GM21576 (cell line): ENCODE measurements around the gene CNNM2.

Experiments
- ATAC-seq: cut with Tn5 transposase; IDR thresholded peaks from one replicate; pipeline ENCODE4 v1.9.1; 2021; ENCODE audit warnings: mild to moderate bottlenecking, moderate library complexity; ENCODE audit not compliant: unreplicated experiment

Gene CNNM2

DNA sequence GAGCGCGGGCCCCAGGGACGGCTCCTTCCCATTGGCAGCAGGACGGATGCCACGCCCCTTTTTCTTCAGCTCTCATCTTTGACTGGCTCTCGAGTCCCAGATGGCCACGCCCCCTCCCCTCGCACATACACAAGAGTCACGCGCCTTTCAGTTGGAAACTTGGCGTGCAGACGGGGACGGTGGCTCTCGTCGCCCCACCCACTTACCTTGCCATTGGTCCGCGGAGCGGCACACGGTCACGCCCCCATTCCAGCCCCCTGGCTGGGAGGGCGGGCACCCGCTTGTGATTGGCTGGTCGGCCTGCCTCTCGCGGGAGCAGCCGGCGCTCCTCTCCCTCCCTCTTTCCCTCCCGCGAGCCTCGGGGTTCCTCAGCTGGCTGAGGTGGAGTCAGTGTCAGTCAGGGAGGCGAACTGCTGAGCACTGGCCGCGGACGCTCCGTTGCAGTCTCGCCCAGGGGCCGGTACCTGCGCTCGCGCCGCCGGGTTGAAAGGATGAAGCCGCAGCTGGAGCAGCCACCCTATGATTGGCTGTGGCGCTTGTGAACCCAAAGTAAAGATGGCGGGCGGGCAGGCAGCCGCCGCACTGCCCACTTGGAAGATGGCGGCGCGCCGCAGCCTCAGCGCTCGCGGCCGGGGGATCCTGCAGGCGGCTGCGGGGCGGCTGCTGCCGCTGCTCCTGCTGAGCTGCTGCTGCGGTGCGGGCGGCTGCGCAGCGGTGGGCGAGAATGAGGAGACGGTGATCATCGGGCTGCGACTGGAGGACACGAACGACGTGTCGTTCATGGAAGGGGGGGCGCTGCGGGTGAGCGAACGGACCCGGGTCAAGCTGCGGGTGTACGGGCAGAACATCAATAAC lies at the start of gene CNNM2:
Gene CNNM2, plus strand, starts transcription at position 333 of the 855 bp plus-strand sequence. Its CDS starts 187 bp downstream, at position 520.
- peak; percentile 87 for ATAC-seq

DNA sequence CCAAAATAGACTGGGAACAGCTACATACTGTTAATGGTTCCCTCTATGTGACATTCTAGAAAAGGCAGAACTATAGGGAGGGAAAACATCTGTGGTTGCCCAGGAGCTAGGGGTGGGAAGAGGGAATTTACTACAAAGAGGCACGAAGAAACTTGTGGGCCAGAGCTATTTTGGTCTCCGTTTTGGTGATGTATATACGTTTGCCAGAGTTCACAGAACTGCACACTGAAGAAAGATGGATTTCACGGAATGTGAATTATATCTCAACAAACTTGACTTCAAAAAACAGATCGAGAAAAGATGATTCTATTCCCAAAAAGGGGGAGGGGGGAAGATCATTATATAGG lies 49.2 kb upstream of the CNNM2 start:
- ATAC-seq = no peak

DNA sequence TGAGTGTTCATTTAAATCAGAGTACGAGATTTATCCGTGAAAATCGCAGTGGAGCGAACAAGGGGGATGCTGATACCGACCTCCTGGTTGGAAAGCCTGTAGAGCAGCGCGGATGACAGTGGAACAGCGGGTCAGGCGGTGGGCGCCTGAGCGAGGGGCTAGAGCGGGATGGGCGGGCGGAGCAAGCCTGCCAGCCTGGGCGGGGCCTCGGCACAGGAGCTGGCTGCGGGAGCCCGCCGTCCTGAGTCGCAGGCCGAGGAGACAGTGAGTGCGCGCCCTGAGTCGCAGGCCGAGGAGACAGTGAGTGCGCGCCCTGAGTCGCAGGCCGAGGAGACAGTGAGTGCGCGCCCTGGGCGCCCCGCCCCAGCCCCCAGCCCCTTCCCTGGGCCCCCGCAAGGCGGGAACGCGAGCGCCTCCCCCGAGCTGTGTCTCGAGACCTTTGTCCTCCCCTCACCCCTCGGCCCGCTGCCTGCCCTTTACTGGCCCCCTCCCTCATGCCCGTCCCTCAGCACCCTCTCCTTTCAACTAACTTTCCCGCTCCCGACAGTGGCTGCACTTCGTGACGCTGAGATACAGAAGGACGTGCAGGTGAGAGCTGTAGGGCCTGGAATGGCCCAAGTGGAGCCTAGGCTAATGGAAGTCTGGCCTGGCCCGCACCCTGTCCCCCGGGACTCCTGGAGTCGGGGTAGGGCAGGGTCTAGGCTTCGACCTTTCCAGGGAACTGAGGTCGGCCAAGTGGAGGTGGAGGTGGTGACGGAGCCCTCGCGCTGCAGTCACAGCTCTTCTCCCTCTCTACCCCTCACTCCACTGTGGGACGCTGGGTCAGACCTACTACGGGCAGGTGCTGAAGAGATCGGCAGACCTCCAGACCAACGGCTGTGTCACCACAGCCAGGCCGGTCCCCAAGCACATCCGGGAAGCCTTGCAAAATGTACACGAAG lies 48.6 kb upstream of the CNNM2 start, which contains the start of gene AS3MT:
Gene AS3MT, plus strand, starts transcription at position 213 of the 941 bp plus-strand sequence. Its CDS starts 123 bp downstream, at position 336.
- ATAC-seq = no peak

DNA sequence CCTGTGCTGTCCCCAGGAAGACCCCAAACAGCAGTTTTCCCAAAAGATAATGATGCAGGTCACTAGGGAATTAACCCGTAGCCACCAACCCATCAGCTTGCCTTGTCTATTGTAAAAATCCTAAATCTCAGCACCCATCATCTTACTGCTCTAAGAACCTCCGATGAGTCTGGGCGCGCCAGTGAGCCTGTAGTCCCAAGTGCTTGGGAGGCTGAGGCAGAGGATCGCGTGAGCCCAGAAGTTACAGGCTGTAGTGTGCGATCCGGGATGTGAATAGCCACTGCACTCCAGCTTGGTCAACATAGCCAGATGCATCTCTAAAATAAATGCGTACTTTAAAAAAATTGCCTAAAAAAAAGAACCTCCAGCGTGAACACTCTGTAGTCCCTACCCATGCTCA lies 47.9 kb upstream of the CNNM2 start:
- ATAC-seq = no peak

DNA sequence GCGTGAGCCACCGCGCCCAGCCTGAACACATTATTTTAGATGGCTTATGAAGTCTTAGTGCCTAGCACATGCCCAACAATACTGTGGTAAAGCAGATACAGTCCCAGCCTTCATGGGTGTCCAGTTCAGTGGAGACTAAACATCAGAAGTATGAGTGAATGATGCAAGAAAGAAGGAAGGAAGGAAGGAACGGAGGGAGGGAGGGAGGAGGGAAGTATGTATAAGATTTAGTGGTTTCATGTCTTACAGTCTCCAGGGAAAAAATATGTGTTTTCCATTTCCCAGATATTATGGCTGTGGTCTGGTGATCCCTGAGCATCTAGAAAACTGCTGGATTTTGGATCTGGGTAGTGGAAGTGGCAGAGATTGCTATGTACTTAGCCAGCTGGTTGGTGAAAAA lies 45.9 kb upstream of the CNNM2 start:
- ATAC-seq = no peak

DNA sequence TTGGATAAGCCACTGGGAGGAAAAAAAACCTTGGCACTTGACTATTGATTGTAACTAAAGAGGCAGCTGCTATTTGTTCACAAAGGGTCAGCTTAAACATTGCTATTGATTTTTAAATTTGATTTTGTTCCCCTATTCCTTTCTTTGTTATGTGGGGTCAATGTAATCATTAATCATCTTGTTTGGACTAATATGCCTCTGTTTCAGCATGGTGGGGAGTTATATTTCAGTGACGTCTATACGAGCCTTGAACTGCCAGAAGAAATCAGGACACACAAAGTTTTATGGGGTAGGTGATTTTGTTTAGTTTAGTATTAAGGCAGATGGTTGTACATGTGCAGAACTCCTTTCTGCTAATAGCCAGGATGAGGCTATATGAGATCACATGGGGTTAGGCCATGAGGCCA lies 41.3 kb upstream of the CNNM2 start:
- no peak for ATAC-seq

DNA sequence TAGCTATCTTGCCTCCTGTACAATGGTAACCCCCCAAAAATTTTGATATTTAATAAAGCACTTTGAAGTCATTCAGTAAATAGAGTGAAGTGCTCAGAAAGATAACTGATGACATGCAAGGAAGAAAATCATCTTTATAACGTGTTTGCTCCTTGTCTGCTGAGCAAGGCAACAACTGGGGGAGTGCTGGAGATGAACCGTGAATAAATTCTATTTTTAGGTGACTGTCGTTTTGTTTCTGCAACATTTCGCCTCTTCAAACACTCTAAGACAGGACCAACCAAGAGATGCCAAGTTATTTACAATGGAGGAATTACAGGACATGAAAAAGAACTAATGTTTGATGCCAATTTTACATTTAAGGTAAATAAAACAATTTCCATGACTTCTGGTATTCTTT lies 39.5 kb upstream of the CNNM2 start:
- ATAC-seq = no peak

DNA sequence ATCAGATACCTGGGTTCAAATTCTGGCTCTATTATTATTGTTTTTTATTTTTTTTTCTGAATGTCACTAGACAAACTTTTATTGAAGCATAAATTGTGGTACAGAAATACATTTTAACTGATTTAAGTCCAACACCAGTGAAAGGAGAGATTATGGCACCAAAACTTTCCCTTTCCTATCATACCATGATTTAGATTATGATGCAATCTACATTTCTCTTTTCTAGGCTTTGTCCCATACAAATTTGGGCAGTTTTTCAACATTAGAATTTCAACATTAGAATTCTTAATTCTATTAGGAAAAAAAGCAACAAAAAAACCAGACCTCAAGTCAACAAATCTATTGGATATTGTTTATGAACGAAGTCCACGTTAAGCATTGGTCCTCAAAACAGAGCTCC lies 37.8 kb upstream of the CNNM2 start:
- no peak for ATAC-seq

DNA sequence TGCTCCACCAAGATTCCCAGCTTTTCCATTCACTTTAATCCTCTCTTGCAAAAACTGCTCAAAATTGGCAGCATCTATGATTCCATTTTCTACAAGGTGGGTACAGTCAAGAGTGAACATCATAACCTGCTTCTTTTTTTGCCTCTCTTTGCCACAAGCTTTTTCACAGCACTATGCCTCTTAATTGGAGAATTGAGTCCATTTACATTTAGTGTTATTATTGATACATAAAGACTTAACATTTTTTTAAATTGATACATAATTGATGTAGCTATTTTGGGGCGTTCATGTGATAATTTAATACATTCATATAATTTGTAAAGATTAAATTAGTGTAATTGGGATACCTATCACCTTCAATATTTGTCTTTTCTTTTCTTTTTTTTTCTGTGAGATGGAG lies 30.0 kb upstream of the CNNM2 start:
- no peak for ATAC-seq

DNA sequence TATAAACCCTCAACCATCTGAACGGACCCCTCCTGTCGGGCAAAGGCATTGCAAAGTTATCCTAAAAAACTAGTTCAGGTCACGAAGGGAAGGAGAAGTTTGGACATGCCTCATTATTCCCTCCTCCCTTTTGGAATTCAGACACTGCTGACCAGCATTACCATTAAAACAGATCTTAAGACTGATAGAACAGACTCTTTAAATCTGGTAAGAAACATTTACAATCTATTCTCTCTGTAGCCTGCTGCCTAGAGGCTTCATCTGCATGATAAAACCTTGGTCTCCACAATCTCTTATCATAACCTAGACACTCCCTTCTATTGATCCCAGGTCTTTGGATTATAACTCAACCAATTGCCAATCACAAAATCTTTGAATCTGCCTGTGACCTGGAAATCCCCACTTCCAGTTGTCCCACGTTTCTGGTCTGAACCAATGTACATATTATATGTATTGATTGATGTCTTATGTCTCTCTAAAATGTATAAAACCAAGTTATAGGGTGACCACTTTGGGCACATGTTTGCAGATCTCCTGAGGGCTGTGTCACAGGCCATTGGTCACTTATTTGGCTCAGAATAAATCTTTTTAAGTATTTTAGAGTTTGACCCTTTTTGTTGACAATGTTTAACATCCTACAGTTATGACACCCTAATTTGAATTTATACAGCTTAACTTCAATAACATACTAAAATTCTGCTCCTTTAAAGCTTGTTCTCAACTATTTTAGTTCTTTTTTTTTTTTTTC lies 23.5 kb upstream of the CNNM2 start:
- ATAC-seq = no peak

DNA sequence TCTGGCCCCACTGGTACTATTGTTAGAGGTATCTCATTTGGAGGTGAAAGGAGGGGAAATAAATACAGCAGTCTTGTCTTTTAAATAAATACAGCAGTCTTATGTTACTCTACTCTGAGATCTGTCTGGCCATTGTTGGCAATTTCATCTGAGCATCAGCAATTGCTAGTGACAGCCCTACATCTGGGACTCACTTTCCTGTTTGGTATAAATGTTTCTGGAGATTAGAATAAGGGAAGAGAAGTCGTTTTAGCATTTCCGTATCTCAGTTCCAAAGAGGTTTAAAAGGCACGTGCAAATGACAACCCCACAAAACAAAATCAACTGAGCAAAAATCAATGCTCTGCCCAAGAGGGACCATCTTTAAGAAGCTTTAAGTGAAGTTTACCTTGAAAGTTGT lies 18.1 kb upstream of the CNNM2 start:
- no peak for ATAC-seq

DNA sequence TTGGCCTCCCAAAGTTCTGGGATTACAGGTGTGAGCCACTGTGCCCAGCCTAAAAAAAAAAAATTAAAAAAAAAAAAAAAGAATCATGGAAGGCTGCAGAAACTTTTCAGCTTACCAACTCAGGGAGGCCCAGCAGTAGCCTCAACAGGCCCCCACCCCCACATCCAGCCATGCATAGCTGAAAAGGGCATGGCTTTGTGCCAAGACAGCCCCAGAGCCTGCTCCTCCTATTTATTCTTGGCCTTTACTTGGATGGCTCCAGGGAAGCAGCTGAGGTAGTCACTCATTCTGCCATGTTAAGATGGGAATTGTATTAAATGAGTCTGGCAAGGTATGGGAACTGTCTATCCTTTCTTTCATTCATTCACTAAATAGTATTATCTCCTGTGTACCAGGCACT lies 13.7 kb upstream of the CNNM2 start:
- ATAC-seq = no peak

DNA sequence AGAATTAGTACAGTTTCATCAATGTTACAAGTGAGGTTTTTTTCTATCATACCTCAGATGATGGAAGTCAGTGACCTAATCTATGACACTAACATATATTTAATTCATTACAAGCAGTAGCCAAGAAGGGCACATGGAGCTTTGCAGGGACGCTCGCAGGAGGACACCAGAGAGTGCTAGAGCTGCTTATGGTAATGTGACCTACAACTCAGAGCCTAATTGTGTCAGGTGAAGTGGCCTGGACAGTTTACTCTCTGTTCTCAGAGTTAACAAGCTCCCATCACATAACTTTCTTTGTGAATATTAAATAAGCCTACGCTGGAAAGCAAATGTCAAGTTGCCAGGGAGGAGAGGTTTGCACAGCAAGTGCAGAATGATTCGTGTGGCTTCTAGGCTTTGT lies 11.6 kb upstream of the CNNM2 start:
- ATAC-seq = no peak

DNA sequence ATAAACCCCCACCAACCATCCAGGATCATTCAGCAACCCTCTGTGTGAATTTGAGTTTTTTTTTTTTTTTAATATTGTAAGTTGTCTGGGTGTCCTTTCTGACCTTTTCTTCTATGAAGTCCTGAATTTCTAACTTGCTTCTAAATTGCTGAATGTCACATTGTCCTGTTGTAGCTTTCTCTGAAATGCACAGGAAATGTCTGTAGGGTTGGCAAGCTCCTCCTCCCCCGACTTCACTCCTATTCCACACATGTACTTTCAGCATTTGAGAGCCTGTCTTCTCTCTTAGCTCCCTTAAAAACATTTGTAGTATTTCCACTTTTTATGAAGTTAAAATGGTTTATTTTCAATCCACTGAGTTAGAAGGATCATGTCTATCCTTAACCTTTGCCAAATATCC lies 3.3 kb upstream of the CNNM2 start:
- no peak for ATAC-seq

DNA sequence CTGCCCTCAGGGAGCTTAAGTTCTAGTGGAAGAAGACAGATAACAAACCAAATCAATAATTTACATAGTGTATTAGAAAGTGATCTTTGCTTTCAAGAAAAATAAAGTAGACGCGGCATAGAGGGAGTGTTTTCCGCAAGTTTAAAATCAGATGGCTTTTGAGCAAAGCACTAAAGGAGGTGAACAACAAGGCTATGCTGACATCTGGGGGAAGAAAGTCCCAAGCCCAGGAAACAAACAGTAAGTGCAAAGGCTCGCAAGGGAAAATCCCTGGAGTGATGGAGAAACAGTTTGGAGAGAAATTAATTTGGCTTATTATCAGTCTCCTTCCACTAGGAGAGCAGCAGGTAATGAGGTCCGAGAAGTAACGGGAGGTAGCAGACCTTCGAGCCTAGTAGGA lies 1.9 kb upstream of the CNNM2 start:
- ATAC-seq = no peak

DNA sequence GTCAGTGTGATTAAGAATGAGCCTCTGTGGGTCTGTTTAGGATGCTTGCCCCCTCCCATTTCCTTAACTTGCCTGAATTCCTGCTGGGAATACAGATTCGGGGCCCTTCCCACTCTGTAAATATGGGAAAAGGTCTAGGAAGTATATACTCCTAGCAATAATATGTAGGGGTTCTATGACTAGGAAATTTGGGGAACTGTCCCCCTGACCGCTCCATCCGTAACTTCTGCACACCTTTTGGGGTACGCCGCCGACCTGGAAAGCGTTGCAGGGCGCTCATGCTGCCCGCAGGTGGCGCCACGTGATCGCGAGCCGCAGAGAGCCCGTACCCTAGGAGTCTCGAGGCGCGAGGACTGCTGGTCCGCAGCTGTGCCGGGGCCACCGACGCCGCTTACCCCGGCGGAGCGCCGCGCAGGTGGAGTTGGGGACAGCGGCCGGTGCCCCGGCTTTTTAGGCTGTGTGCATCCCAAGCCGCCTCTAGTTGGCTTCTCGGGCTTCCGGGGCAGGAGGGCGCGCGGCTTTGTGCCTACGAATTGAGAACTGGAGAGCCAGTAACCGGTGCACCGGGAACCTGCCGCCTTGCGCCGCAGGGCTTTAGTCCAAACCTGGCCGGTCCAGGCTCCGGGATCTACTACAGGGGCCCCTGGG lies 656 bp upstream of the CNNM2 start:
- peak; percentile 46 for ATAC-seq

DNA sequence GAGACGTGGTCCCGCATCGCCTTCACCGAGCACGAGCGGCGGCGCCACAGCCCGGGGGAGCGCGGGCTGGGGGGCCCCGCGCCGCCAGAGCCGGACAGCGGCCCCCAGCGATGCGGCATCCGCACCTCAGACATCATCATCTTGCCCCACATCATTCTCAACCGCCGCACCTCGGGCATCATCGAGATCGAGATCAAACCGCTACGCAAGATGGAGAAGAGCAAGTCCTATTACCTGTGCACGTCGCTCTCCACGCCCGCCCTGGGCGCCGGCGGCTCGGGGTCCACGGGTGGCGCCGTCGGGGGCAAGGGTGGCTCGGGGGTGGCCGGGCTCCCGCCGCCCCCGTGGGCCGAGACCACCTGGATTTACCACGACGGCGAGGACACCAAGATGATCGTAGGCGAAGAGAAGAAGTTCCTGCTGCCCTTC lies 737 bp downstream of the CNNM2 start:
- peak; percentile 2 for ATAC-seq

DNA sequence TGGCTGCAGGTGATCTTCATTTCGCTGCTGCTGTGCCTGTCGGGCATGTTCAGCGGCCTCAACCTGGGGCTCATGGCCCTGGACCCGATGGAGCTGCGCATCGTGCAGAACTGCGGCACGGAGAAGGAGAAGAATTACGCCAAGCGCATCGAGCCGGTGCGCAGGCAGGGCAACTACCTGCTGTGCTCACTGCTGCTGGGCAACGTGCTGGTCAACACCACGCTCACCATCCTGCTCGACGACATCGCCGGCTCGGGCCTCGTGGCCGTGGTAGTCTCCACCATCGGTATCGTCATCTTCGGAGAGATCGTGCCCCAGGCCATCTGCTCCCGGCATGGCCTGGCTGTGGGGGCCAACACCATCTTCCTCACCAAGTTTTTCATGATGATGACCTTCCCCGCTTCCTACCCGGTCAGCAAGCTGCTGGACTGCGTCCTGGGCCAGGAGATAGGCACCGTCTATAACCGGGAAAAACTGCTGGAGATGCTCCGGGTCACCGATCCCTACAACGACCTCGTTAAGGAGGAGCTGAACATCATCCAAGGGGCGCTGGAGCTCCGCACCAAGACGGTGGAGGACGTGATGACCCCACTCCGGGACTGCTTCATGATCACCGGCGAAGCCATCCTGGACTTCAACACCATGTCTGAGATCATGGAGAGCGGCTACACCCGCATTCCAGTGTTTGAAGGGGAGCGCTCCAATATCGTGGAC lies 1.3 kb downstream of the CNNM2 start:
- ATAC-seq = no peak

DNA sequence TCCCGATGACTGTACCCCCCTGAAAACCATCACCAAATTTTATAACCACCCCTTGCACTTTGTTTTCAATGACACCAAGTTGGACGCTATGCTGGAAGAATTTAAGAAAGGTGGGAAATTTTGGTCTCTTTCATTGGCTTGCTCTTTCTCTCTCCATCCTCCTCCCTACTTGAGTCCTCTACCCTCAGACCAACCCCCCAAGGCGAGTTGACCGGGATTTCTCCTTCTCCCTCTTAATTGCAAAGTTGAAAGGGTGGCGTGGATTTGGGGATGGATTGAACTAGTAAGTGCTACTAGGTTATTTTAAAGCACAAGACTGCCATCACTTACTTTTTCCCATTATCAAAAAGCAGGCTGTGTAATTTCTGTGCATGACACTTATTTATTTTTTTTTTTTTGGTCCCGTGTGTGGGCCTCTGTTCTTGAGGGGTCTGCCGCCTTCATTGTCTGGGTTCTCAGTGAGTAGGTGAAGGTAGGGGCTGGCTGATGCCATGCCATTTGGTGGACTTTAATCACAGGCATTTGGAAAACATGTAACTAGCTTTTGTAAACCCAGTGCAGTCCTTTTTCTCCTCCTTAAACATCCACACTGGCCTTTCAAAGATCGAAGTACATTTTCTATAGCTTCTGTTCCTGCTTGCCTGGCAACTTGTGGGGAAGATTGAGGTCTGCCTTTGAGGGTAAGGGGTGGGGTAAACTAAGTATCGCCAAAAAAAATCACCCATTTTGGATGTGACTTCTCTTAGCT lies 2.1 kb downstream of the CNNM2 start:
- ATAC-seq = no peak
